K562 (cell line): ENCODE measurements around the gene TMLHE. TPM values are rescaled to one million over a fixed set of nuclear protein-coding genes. Genes with fewer than 3 reads are reported as not detected.
"Not testable (repeated sequence)": the region's sequence is repeated elsewhere in the genome, so short reads cannot be mapped to it uniquely, and the experiment has no call there.

Experiments
- ATAC-seq: fragments of 200-7000 bp; cut with Tn5 transposase; 3 replicates; pipeline ENCODE4 v1.9.1; 2020; ENCODE audit warnings: moderate library complexity
- BruUV-seq: library from RNA; stranded (reverse); fragments of 400-500 nt; replicated peaks from 2 replicates; lab custom pipeline; 2021; lab: Mats Ljungman, UMichigan
- CTCF ChIA-PET: fragments of 300-600 bp; formaldehyde crosslinking; extraction: SDS; loops from one replicate; lab custom pipeline; 2021; ENCODE audit warnings: low intra/inter-chr PET ratio; lab: Yijun Ruan, JAX
- POLR2A ChIA-PET: fragments of 300-600, 350-650 bp; sonication (Branson Sonifier 250); formaldehyde crosslinking; extraction: SDS; loops from one replicate; lab custom pipeline; 2021; ENCODE audit warnings: antibody characterized with exemption, inconsistent platforms; lab: Yijun Ruan, JAX
- DNase-seq, 4 experiments: peaks; one replicate each; pipeline versions ENCODE4 v3.0.0 to v3.0.0-alpha.2; 2011 to 2018; ENCODE audit warnings: low spot score in 3 of 4, mixed read lengths in 3 of 4; ENCODE audit errors: extremely low read depth in 1 of 4
- FAIRE-seq: peaks from 2 replicates; lab custom pipeline; 2011; peaks lifted over from hg19 to GRCh38; lab: Jason Lieb, UNC
- H2AFZ ChIP-seq: 2 replicates; pipeline ENCODE4 v1.6.0; 2011; ENCODE audit warnings: low read depth, low read length, control low read depth, inconsistent platforms
- H3K27ac ChIP-seq: fragments of 200-600 bp; 3 replicates; pipeline ENCODE4 v1.8.0; 2011; ENCODE audit warnings: low read depth, mild to moderate bottlenecking, control low read depth, inconsistent platforms, low read length, moderate library complexity, mixed read lengths; ENCODE audit errors: extremely low read depth
- H3K27me3 ChIP-seq, 2 experiments: fragments of 300-600 bp in 1 of 2; 2 replicates in 1 of 2; 3 replicates in 1 of 2; pipeline versions ENCODE4 v1.6.0 to v1.8.0; 2011; ENCODE audit warnings: inconsistent platforms in 2 of 2, low read length in 2 of 2, mild to moderate bottlenecking in 1 of 2, mixed read lengths in 1 of 2, moderate library complexity in 1 of 2; ENCODE audit not compliant: control insufficient read depth in 2 of 2, insufficient read depth in 2 of 2
- H3K36me3 ChIP-seq: fragments of 300-600 bp; 3 replicates; pipeline ENCODE4 v1.8.0; 2011; ENCODE audit warnings: mild to moderate bottlenecking, low read length, inconsistent platforms; ENCODE audit not compliant: control insufficient read depth, insufficient read depth
- H3K4me1 ChIP-seq, 2 experiments: fragments of 200-600 bp in 1 of 2; replicated peaks in 1 of 2; 2 replicates in 1 of 2; 3 replicates in 1 of 2; pipeline versions ENCODE4 v1.5.1 to v1.8.0; 2011; ENCODE audit warnings: inconsistent platforms in 2 of 2, low read length in 2 of 2, mild to moderate bottlenecking in 1 of 2, mixed read lengths in 1 of 2, moderate library complexity in 1 of 2; ENCODE audit not compliant: control insufficient read depth in 2 of 2, insufficient read depth in 2 of 2
- H3K4me2 ChIP-seq: 2 replicates; pipeline ENCODE4 v1.6.1; 2011; ENCODE audit warnings: low read length, control low read depth, inconsistent platforms, mixed read lengths; ENCODE audit not compliant: insufficient read depth
- H3K4me3 ChIP-seq: fragments of 200-600 bp; sonication (generic), shearing (Covaris generic); 2 replicates; pipeline ENCODE4 v1.5.1; 2016; ENCODE audit warnings: control low read depth, inconsistent platforms
- H3K79me2 ChIP-seq: fragments of 200-600 bp; 3 replicates; pipeline ENCODE4 v1.8.0; 2011; ENCODE audit warnings: low read length, inconsistent platforms; ENCODE audit not compliant: control insufficient read depth, insufficient read depth
- H3K9ac ChIP-seq, 2 experiments: 2 replicates each; pipeline versions ENCODE4 v1.6.0 to v1.6.1; 2011; ENCODE audit warnings: low read depth in 2 of 2, low read length in 2 of 2, control low read depth in 1 of 2, inconsistent platforms in 1 of 2, mild to moderate bottlenecking in 1 of 2, mixed read lengths in 1 of 2; ENCODE audit not compliant: insufficient read depth in 1 of 2
- H3K9me1 ChIP-seq: one replicate; pipeline ENCODE4 v1.6.0; 2011; ENCODE audit warnings: inconsistent platforms, mild to moderate bottlenecking, low read length, moderate library complexity; ENCODE audit not compliant: control insufficient read depth, insufficient read depth
- H3K9me3 ChIP-seq: replicated peaks from 2 replicates; pipeline ENCODE4 v1.5.1; 2011; ENCODE audit warnings: low read depth, low read length, inconsistent platforms; ENCODE audit not compliant: control insufficient read depth, insufficient read depth
- H4K20me1 ChIP-seq: replicated peaks from 2 replicates; pipeline ENCODE4 v1.6.1; 2011; ENCODE audit warnings: low read length, inconsistent platforms, mixed read lengths; ENCODE audit not compliant: control insufficient read depth, insufficient read depth
- WGBS: fragments of 100-300 bp; shearing (Covaris generic); methylation state at CpG from one replicate; pipeline ENCODE4 v1.1.6; 2016; ENCODE audit warnings: low coverage, mixed read lengths; ENCODE audit not compliant: insufficient coverage; ENCODE audit errors: missing lambda C conversion rate; 5-methylcytosine and 5-hydroxymethylcytosine counted together
- in situ Hi-C: fragments of 300-500 bp; cut with MboI; formaldehyde crosslinking; loops from 4 replicates; pipeline ENCODE4 v1.15.0; 2018; ENCODE audit warnings: inconsistent platforms, mixed read lengths
- intact Hi-C: fragments of 100-400 bp; cut with micrococcal nuclease; formaldehyde crosslinking; loops from 2 replicates; pipeline ENCODE4 v1.14.2; 2022
- polyA plus RNA-seq, 8 experiments: library from polyadenylated mRNA; depleted of rRNA in 4 of 8; stranded (reverse) in 5 of 8; unstranded in 3 of 8; fragments of >200 nt; fragmentation: Nextera tagmentation in 2 of 8; fragmentation: Illumina TruSeq in 1 of 8; extraction: Ambion mirVana in 2 of 8; extraction: Trizol in 1 of 8; gene quantifications; 2 replicates each; pipeline versions ENCODE4 v1.2.1 to v1.2.3, GENCODE V29; 2011 to 2014; ENCODE audit warnings: inconsistent platforms in 1 of 8, missing spikeins in 1 of 8
- total RNA-seq, 7 experiments: library from RNA; depleted of rRNA in 6 of 7; stranded (reverse); fragments of >200 nt in 6 of 7; fragmentation: Illumina TruSeq in 2 of 7; extraction: Trizol in 2 of 7; gene quantifications; 2 replicates each; pipeline versions ENCODE4 v1.2.1 to v1.2.3, GENCODE V29; 2011 to 2021; ENCODE audit warnings: low replicate concordance in 1 of 7

The TMLHE gene
- total and polyA plus RNA-seq, 9 of the 15 experiments (the other 6 are each of a cell fraction or from before 2014, with no cell fraction given) = 6.5 to 34.3 (median 17.9) TPM

DNA sequence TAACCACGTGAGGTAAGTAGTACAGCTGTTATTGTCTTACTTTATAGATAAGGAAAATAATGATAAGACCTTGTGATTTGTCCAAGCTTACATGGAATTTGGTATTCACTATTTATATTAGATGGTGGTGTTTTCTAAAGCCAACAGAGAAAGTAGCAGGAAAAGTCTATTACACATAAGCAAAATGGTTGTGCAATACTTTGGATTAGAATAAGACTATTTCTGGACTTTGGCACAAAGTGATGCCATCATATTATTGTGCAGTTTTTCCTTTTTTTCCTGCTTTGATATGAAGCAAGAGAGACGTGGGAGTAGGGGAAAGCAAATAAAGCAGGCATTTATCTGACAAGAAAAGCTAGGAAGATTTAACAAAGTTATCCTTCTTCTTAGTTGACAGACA, 117.6 kb downstream of the TMLHE start:
- WGBS = no CpG with 5 or more reads among the region's 2 CpGs
- CTCF ChIA-PET, H3K9me3 ChIP-seq, H3K27ac ChIP-seq, H3K79me2 ChIP-seq, BruUV-seq, H3K36me3 ChIP-seq, H3K27me3 ChIP-seq, H3K4me2 ChIP-seq, H3K4me1 ChIP-seq, H4K20me1 ChIP-seq, FAIRE-seq, H3K9me1 ChIP-seq, H3K9ac ChIP-seq, ATAC-seq, H2AFZ ChIP-seq, intact Hi-C loops, H3K4me3 ChIP-seq, DNase-seq, POLR2A ChIA-PET: not testable (repeated sequence)
- in situ Hi-C loops = loop anchor here (25.0 kb wide), 2 partner anchors 158 to 808 kb away; partner anchors contain the start of gene CLIC2

DNA sequence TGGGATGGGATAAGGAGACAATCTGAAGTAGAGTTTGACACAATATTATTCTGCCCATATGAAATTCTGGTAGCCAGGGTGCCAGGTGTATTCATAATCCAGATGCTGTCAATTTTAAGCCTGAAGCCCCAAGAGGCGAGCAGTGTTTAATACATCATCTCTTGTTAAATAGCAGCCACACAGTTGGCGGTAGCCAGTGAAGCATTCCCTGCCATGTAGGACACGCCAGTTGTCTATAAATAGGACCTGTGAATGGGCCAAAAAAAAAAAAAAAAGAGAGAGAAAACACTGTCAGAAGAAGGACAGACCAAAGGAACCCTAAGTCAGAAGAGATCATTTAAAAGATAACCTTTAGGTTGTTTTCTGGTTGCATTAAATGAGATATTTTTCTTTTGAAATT, 121.3 kb downstream of the TMLHE start:
- FAIRE-seq = not testable (repeated sequence)

DNA sequence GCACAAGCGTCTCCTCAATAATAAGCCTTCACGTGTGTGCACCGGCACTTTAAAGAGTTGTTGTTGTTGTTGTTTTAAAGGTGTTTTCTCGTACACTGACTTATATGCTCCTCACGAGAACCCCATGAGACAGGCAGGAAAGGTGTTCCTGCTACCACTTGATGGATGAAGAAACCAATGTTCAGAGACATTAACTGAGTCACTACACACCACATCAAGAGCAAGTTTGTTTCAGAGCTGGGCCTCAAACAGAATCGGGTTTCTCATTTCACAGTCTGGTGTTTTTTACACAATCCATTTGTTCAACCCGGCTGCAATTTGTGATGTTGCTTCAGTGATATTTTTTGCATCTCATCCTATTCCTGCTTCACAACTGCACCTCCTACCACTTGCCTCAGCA, 135.6 kb downstream of the TMLHE start:
- CTCF ChIA-PET = not testable (repeated sequence)

More for the DNA sequence above, 121.3 kb downstream of the TMLHE start:
- intact Hi-C loops, POLR2A ChIA-PET, H3K4me1 ChIP-seq, H3K9me3 ChIP-seq, H3K79me2 ChIP-seq, ATAC-seq, BruUV-seq, H3K36me3 ChIP-seq, DNase-seq, CTCF ChIA-PET, H4K20me1 ChIP-seq, H3K27ac ChIP-seq, H3K9me1 ChIP-seq, H3K9ac ChIP-seq, H3K27me3 ChIP-seq, H3K4me2 ChIP-seq, H2AFZ ChIP-seq, H3K4me3 ChIP-seq: not testable (repeated sequence)
- in situ Hi-C loops = loop anchor here (25.0 kb wide), 2 partner anchors 154 to 804 kb away; partner anchors contain the start of gene CLIC2
- no CpG with 5 or more reads among the region's 3 CpGs for WGBS

DNA sequence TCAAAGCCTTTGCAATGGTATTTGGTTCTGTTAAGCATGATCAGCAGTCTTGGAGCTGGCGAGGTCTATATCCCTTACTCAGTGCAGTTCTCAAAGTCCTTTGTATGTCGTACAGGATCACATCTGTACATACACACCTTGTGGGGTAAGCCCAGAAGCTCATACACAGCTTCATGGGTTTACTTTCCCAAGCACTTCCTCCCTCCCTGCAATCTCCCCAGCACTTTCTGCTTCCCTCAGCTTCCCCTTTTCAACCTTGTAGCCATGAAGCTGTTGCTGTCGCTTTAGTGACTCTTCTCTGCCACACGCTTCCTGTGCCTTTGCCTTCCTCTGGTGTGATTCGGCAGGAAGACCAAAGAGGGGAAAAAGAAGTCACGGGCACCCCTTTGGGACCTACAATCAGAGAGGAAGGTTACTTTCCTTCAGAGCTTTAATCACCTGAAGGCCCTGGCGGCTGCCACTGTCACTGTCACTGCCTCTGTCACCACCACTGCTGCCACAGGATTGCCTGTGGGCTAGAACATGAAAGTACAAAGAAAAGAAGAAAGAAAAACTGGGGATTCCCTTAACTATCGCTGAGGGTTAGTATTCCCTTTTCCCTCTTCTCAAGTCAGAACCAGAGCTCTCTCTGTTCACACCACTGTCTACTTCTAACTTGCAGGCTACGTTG, 146.3 kb downstream of the TMLHE start:
- H3K4me1 ChIP-seq, H3K9ac ChIP-seq, H3K4me3 ChIP-seq, ATAC-seq, H3K9me3 ChIP-seq, H3K27ac ChIP-seq, POLR2A ChIA-PET, H3K36me3 ChIP-seq, BruUV-seq, DNase-seq, CTCF ChIA-PET, H2AFZ ChIP-seq, H4K20me1 ChIP-seq, H3K27me3 ChIP-seq, H3K79me2 ChIP-seq, intact Hi-C loops, H3K9me1 ChIP-seq, H3K4me2 ChIP-seq: not testable (repeated sequence)
- WGBS = no CpG with 5 or more reads among the region's 9 CpGs
- in situ Hi-C loops = loop anchor here (25.0 kb wide), 1 partner anchor 579 kb away; the partner anchor contains the start of gene F8A1
- FAIRE-seq = peak; percentile 29

More for the DNA sequence above, 135.6 kb downstream of the TMLHE start:
- H3K9me1 ChIP-seq, H3K27ac ChIP-seq, intact Hi-C loops, H3K4me3 ChIP-seq, POLR2A ChIA-PET, H3K4me2 ChIP-seq, H2AFZ ChIP-seq, FAIRE-seq, H3K9me3 ChIP-seq, H3K27me3 ChIP-seq, H3K9ac ChIP-seq, ATAC-seq, DNase-seq, H3K36me3 ChIP-seq, H3K4me1 ChIP-seq, H3K79me2 ChIP-seq, H4K20me1 ChIP-seq, BruUV-seq: not testable (repeated sequence)
- in situ Hi-C loops = loop anchor here (25.0 kb wide), 2 partner anchors 140 to 790 kb away; partner anchors contain the start of gene CLIC2
- WGBS = no CpG with 5 or more reads among the region's 7 CpGs
